ENCODE measurements around the gene FAM221A.
"Not testable (repeated sequence)": the region's sequence is repeated elsewhere in the genome, so short reads cannot be mapped to it uniquely, and the experiment has no call there.

Gene FAM221A, protein sequence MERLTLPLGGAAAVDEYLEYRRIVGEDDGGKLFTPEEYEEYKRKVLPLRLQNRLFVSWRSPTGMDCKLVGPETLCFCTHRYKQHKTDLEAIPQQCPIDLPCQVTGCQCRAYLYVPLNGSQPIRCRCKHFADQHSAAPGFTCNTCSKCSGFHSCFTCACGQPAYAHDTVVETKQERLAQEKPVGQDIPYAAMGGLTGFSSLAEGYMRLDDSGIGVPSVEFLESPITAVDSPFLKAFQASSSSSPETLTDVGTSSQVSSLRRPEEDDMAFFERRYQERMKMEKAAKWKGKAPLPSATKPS

DNA sequence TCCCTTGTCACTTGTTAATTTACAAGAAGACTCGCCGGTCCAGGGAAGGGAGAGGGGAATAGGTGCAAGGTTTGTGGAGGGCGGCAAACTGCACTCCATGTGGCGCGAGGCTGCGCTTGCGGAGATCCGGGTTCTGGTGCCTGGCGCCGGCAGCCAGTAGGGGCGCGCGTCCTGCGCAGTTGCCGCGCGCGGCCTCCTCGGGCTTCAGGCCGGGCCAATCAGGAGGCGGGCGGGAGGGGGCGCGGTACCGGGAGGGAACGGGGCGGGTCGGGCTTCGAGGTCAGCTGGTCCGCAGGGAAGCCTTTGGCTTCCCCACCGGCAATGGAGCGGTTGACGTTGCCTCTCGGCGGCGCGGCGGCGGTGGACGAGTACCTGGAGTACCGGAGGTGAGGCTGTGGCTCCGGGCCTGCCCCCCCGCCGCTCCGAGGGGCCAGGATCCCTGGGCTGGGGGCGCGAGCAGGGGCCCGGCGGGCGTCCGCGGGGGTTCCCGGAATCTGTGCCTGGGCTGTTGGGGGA is at the start of gene FAM221A:
FAM221A (plus strand) TSS at position 302 of the 516 bp plus-strand sequence; CDS start at position 322, 20 bp downstream.
- in situ Hi-C loops (cut with HindIII; ENCODE audit: low sequenced_read_pairs), result no loop called here

DNA sequence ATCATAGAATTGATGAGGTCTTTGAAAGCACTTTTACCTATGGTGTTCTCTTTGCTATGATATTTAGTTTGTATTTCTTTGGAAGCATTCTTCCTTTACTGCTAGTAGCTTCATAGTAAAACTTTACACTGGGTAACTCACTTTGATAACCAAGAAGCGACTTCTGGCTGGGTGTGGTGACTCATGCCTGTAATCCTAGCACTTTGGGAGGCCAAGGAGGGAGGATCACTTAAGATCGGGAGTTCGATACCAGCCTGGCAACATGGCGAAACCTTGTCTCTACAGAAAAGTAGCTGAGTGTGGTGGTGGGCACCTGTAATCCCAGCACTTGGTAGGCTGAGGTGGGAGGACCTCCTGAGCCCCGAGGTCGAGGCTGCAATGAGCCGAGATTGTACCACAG is 46.6 kb upstream of the FAM221A start:
- in situ Hi-C loops (cut with HindIII; ENCODE audit: low sequenced_read_pairs), result no loop called here

DNA sequence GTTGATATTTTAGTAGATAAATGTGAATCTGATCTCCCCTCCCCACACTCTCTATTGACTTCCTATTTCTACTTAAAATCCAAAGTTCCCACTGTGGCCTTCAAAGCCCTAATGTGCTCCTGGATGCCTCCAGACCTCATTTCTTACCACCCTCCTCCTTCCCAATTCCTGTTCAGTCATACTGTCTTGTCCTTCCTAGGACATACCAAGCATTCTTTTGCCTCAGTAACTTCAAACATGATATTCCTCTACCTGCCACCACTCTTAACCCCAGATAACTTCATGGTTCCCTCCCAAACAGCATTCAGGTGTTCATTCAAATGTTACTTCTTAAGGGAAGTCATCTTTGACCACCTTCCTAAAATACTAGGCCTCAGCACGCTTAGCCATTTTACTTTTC is 34.2 kb upstream of the FAM221A start:
- in situ Hi-C loops (cut with HindIII; ENCODE audit: low sequenced_read_pairs), result no loop called here

DNA sequence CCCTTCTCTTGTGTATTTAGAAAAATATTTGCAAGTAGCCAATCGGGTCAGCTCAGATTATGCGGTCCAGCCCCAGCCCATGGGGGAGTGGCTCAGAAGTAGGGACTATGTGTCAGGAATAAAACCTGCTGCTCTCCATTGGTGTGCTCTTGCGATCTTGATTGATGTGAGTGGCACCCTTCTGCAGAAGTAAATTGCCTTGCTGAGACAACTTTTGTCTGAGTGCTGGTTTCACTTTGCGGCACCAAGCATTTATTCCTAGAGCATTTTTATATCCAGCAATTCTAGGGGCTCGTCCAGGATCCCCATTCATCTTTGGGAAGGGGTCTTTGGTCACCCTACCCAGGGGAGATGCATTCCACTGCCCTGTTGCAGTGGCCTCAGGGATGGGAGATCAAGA is 26.1 kb upstream of the FAM221A start:
- in situ Hi-C loops (cut with HindIII; ENCODE audit: low sequenced_read_pairs), result no loop called here

DNA sequence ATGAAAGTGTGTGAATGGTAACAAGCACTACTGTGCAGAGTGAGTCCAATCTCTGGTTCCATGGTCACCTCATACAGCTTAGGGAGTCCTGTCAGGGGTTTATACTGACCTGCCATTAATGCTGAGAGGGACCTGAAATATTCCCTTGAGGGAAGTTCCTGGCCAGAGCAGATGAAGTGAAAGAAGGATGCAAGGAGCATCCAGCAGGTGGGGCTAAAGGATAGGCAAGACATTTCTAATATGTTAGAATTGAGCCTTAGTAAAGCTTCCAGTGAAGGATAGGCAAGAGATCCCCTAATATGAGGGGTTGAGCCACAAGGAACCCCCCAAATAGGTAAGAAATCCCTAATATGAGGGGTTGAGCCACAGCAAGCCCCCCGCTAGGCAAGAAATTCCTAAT is 25.5 kb upstream of the FAM221A start:
- in situ Hi-C loops (cut with HindIII; ENCODE audit: low sequenced_read_pairs), result no loop called here

DNA sequence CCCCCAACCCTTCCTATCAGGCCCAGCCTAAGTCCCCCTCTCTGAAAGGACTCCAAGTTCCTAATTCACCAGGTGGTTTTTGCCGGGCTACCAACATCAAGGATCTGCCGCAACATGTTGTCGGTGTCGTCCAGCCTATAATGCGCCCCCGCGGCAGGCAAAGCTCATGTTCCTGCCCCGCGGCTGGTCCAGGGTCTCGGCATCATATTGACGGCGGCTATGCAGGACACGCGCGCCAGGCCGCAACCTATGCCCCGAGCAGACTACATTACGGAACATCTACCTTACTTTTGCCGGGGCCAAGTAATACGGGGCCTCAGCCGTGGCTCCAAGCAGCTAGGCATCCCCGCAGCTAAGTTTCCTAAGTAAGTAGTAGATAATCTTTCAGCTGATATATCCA is 24.6 kb upstream of the FAM221A start:
- in situ Hi-C loops (cut with HindIII; ENCODE audit: low sequenced_read_pairs), result no loop called here

DNA sequence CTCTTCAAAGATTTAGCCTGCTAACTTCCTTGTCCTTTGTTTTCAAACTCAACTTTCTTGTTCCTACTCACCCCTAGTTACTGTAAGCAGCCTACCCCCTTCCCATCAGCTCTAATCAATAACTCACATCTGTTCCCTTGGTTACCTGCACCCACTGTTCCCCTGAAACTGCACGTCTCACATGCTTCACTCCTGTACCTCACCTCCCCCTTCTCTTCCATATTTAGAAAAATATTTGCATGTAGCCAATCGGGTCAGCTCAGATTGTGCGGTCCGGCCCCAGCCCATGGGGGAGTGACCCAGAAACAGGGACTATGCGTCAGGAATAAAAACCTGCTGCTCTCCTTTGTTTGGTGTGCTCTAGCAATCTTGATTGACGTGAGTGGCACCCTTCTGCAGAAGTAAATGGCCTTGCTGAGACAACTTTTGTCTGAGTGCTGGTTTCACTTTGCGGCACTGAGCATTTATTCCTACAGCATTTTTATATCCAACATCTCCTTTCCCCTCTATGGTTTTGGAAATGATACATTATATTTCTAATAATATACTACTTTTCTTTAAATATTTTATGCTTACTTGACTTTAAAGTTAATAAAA is 21.1 kb upstream of the FAM221A start:
- in situ Hi-C loops (cut with HindIII; ENCODE audit: low sequenced_read_pairs), result no loop called here

DNA sequence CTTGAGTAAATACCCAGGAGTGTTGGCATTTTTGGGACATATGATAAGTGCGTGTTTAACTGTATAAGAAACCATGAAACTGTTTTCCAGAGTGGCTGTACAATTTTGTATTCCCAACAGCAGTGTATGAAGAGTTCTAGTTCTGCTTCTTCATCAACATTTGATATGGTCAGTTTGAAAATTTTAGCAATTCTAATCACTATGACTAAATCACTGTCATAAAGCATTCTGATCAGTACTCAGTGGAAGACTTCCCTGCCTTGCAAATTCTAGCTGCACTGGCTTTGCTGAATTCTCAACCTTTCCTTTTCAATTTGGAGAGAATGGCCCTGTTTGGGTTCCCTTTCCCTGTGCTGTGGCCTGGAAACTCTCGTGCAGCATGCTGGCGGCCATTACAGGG is 18.6 kb upstream of the FAM221A start:
- in situ Hi-C loops (cut with HindIII; ENCODE audit: low sequenced_read_pairs), result no loop called here

DNA sequence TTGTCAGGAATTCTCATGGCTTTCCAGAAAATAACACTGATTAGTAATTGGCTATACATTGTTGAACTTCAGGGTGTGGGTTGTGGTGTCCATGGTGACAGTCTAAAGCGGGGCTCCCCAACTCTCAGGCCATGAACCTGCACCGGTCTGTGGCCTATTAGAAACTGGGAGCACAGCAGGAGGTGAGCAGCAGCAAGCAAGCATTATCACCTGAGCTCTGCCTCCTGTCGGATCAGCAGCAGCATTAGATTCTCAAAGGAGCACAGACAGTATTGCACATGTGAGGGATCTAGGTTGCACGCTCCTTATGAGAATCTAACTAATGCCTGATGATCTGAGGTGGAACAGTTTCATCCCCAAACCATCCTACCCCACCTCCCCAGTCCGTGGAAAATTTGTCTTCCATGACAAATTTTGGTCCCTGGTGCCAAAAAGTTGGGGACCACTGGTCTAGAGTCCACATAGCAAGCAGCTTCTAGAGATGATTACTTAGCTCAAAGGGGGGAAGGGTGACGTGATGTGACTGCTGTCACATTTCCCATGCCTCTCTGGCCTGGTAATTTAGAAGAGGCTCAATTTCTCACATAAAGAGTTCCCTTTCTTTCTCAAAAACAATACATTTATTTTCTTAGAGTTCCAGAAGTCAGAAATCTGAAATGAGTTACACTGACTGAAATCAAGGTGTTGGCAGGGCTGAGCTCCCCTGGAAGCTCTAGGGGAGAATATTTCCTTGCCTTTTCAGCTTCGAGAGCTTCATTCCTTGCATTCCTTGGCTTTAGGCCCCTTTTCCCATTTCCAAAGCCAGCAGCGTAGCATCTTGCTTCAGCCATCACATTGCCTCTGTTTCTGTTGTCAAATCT is 17.6 kb upstream of the FAM221A start:
- in situ Hi-C loops (cut with HindIII; ENCODE audit: low sequenced_read_pairs), result no loop called here

DNA sequence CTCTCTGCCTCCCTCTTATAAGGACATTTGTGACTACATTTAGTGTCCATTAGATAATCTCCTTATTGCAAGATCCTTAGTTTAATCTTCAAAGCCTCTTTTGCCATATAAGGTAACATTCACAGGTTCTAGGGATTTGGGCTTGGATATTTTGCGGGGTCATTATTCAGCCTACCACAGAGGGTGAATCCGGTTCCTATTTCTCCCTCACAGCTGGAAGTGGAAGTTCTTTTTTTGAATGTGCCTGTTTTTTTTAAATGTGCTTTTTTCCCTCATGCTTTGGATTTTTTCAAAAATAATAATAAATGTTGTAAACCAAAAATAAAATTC is 17.1 kb upstream of the FAM221A start:
- in situ Hi-C loops (cut with HindIII; ENCODE audit: low sequenced_read_pairs), result no loop called here

DNA sequence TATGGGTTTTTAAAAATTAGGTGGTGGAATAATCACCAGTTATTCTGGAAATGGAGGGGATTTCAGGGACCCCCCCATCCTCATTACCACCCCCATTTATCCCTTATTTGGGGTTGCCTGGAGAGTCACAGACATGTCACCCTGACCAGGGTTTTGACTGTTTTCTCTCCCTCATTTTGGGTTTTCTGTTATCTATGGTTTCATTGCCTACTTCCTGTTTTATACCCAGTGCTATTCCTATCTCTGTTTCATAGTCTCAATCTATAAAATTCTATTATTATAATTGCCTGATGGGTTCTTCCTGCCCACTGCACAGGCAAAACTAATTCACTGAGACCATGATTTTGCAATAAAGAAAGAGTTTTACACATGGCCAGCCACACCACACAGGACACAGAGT is 15.9 kb upstream of the FAM221A start:
- in situ Hi-C loops (cut with HindIII; ENCODE audit: low sequenced_read_pairs), result no loop called here

DNA sequence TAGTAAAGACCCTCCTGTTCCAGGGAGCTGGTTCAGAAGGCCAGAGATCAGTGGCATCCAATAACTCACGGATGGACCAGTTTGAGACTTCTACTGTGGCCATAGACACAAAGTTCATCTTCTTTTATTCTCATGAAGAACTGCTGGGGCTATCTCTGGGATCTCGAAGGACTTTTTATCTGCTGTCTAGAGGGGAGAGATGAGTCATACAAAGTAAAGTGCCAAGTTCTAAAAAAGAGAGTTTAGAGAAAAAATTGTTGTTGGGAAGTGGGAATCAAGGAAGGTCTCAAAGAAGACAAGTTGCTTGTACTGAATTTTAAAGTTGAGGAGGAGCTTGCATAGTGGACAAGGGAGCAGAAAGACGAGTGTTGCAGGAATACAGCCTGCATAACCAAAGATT is 8.0 kb upstream of the FAM221A start:
- in situ Hi-C loops (cut with HindIII; ENCODE audit: low sequenced_read_pairs), result no loop called here

DNA sequence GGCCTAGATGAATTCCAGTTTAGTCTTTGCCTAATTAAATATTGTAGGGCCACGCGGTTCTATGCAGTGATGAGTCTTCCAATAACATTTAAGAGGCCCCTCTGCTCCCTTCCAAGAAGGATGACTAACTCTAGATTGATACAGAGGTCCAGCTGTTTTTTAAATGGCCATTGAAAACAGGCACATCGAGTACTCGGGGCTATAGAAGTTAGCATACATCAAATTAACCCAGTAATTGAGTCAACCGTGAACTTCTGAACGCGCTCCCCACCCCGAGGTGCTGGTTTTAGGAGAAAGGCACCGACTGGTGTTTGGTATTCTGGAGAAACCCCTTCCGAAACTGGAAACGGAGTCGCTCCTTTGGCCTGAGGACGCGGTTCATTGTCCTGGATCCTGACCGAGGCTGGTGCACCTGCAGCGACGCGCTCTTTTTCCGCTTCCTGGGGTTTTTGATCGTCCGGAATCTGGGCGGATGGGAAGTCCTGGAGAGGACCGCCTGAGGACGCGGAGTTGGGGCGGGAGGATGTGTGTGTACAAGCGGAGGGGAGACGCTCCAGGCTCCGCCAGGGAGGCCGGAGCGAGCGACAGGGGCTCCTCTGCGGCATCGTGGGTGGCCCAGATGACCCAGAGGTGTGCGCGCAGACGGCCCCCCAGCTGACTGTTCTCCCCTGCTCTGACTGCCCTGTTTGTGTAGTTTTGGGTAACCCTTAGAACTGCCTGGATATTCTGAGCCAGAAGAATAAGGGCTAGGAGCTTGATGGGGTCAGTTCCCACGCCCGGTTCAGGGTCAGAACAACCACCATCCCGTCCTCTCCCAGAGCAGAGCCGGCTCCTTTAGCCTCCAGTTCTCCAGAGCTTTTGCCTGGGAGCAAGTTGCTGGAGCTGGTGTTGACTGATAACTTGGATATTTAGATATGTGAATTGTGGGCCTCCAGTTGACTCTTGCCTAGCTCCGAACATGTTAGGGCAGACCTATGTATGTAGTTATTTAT is 711 bp downstream of the FAM221A start:
- in situ Hi-C loops (cut with HindIII; ENCODE audit: low sequenced_read_pairs), result no loop called here

DNA sequence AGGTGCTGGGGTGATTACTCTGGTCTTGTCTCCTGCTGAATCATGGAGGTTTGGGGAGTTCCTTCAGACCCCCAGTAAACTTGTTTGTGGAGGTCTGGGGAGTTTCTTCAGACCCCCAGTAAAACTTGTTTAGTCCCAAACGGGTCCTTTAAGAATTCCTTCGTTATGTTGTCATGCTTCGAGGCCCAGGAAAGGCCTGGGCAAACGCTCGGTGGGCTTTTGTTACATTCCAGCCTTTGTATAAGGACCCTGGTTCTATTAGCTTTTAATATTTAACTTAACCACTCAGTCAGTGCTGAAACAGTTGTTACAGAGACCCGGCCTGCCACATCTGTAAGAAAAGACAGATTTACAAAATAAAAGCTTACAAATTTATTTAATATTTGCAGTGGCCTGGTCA is 4.0 kb downstream of the FAM221A start:
- in situ Hi-C loops (cut with HindIII; ENCODE audit: low sequenced_read_pairs), result not testable (repeated sequence)

DNA sequence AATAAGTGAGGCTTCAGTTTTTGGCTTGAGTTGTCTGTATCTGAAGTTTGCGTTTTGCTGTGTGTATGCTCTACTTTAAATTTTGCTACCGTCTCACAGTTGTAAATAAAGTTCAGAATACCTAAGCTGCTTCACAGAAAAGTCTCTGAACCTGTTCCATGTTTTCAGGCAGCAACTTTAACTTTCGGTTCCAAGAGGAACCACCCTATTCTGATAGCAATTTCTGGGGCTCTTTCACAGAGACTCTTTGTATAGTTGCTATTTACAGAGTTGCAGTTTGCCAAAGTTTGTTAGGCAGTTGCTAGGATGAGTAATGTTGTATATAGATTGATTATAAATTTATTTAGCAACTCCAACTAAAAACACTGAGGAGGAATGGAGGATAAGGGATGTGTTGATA is 5.7 kb downstream of the FAM221A start:
- in situ Hi-C loops (cut with HindIII; ENCODE audit: low sequenced_read_pairs), result no loop called here

DNA sequence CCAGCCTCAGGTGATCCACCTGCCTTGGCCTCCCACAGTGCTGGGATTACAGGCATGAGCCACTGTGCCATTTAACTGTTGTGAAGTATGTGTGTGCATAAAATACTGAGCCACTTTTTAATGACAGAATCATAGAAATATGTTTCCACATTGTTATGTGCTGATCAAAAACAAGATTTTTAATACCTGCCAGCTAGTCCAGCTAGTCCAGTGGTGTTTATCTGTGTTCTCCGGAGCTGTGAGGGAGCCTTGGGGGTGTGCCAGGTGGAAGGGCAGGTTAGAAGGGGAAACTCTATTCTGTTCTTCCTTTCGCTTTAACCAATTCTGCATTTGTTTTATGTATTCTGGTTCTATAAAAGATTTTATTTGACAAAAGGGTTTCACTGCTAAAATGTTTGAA is 7.0 kb downstream of the FAM221A start:
- in situ Hi-C loops (cut with HindIII; ENCODE audit: low sequenced_read_pairs), result no loop called here

DNA sequence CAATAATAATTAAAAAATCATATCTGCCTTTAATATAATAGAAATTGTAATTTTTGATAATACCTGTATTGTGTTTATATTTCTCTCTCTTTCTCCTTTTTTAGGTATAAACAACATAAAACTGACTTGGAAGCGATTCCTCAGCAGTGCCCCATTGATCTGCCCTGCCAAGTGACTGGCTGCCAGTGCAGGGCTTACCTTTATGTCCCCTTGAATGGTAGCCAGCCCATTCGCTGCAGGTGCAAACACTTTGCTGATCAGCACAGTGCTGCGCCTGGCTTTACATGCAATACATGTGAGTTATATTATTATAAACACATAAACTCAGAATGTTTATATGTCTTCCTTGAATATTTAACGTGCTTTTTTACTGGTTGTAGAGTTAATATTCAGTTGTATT is 9.2 kb downstream of the FAM221A start:
- in situ Hi-C loops (cut with HindIII; ENCODE audit: low sequenced_read_pairs), result no loop called here

DNA sequence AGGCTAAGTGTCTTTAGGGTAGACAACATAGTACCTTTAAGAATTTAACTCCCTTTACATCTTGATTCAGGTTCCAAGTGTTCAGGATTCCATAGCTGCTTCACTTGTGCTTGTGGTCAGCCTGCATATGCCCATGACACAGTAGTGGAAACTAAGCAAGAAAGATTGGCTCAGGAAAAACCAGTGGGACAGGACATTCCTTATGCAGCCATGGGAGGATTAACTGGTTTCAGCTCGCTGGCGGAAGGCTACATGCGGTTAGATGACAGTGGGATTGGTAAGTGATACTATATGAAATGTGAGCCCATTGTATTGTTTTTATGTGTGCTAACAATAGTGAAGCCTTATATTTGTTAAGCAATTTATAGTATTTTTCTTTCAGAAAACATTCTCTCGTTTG is 11.3 kb downstream of the FAM221A start:
- in situ Hi-C loops (cut with HindIII; ENCODE audit: low sequenced_read_pairs), result no loop called here

DNA sequence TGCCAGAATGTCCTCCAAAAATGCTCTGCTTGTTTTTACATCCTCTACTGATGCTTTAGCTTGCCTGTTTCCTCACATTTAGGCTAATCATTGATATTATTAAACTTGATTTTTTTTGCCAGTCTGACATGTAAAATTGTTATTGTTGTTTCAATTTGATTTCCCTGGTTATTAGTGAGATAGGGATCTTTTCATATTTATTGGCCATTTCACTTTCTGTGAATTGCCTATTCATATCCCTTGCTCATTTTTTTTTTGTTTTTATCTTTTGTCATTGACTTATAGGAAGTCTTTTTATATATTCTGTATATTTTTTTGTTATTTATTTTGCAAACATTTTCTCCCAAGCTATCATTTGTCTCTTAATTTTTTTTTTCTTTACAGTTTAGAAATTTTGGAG is 13.2 kb downstream of the FAM221A start:
- in situ Hi-C loops (cut with HindIII; ENCODE audit: low sequenced_read_pairs), result no loop called here

DNA sequence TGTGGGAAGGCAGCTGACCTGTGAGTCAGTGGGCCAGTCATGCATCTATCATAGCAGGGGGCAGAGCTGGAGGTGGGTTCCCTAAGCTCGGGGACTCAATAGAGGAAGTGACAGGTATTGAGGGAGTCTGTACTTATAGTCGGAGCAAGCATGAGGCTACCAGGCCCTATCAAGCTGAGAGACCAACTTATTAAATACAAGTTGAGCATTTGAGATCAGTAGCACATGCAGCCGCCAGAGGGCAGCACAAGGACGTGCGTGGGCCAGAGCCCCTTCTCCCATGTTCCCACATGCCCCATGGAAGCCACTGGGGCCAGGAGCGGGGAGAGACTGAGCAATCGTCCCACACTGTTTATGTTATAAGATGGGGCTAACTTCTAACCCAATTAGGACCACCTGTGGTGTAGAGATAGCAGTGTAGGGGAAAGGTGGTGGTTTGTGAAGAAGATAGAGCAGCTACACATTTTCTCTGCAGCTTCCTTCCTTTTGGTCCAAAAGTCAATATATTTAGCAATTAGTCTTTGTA is 17.0 kb downstream of the FAM221A start:
- in situ Hi-C loops (cut with HindIII; ENCODE audit: low sequenced_read_pairs), result no loop called here
